GM12878 (cell line): ENCODE data around the gene KCNJ16. TPM values are rescaled to one million over a fixed set of nuclear protein-coding genes. Genes with fewer than 3 reads are reported as not detected.

Experiments used
- ATAC-seq: fragments of 200-7000 bp; cut with Tn5 transposase; 3 replicates; pipeline ENCODE4 v1.9.1; 2020; ENCODE audit warnings: mild to moderate bottlenecking, moderate library complexity
- BruUV-seq: library from RNA; stranded (reverse); fragments of 400-500 nt; replicated peaks from 2 replicates; lab custom pipeline; 2021; lab: Mats Ljungman, UMichigan
- CTCF ChIA-PET: fragments of 300-600 bp; sonication (Branson Sonifier 250); formaldehyde crosslinking; extraction: SDS; loops from one replicate; lab custom pipeline; 2021; ENCODE audit warnings: inconsistent platforms; lab: Yijun Ruan, JAX
- POLR2A ChIA-PET: fragments of 350-600 bp; formaldehyde crosslinking; extraction: SDS; loops from one replicate; lab custom pipeline; 2021; ENCODE audit warnings: inconsistent platforms; lab: Charles Lee
- RAD21 ChIA-PET: fragments of 300-600 bp; sonication (Branson Sonifier 250); formaldehyde crosslinking; loops from one replicate; lab custom pipeline; 2023; ENCODE audit warnings: antibody characterized with exemption; ENCODE audit not compliant: unreplicated experiment; lab: Charles Lee
- SMC1A ChIA-PET: fragments of 300-600 bp; sonication (Branson Sonifier 250); formaldehyde crosslinking; loops from one replicate; lab custom pipeline; 2023; ENCODE audit not compliant: unreplicated experiment, uncharacterized antibody; lab: Charles Lee
- DNase-seq: peaks from one replicate; pipeline ENCODE4 v3.0.0-alpha.2; 2011; ENCODE audit warnings: low read depth, low spot score
- FAIRE-seq: peaks from 3 replicates; lab custom pipeline; 2011; peaks lifted over from hg19 to GRCh38; lab: Jason Lieb, UNC
- H2AFZ ChIP-seq: 2 replicates; pipeline ENCODE4 v1.6.0; 2011; ENCODE audit warnings: low read depth, low read length, control low read depth; ENCODE audit not compliant: control insufficient read depth
- H3K27ac ChIP-seq: 2 replicates; pipeline ENCODE4 v1.5.1; 2011; ENCODE audit warnings: control low read depth; ENCODE audit not compliant: control insufficient read depth, insufficient read depth
- H3K27me3 ChIP-seq, 2 experiments: replicated peaks in 1 of 2; 2 replicates each; pipeline versions ENCODE4 v1.6.0 to v1.6.1; 2011; ENCODE audit warnings: low read length in 1 of 2; ENCODE audit not compliant: control insufficient read depth in 2 of 2, insufficient read depth in 2 of 2
- H3K36me3 ChIP-seq, 2 experiments: 2 replicates each; pipeline ENCODE4 v1.5.1; 2011; ENCODE audit warnings: low read length in 1 of 2; ENCODE audit not compliant: control insufficient read depth in 2 of 2, insufficient read depth in 2 of 2
- H3K4me1 ChIP-seq: 2 replicates; pipeline ENCODE4 v1.6.1; 2011; ENCODE audit warnings: mild to moderate bottlenecking, low read length, moderate library complexity, mixed read lengths; ENCODE audit not compliant: control insufficient read depth, insufficient read depth
- H3K4me2 ChIP-seq: 2 replicates; pipeline ENCODE4 v1.6.0; 2011; ENCODE audit warnings: control low read depth; ENCODE audit not compliant: control insufficient read depth, insufficient read depth
- H3K4me3 ChIP-seq: fragments of 200-600 bp; sonication (generic); 2 replicates; pipeline ENCODE4 v1.5.1; 2016
- H3K79me2 ChIP-seq: 2 replicates; pipeline ENCODE4 v1.6.0; 2011; ENCODE audit warnings: low read length; ENCODE audit not compliant: control insufficient read depth, insufficient read depth
- H3K9ac ChIP-seq: 2 replicates; pipeline ENCODE4 v1.8.0; 2011; ENCODE audit warnings: low read length, control low read depth, mixed read lengths; ENCODE audit not compliant: control insufficient read depth, insufficient read depth
- H3K9me3 ChIP-seq: replicated peaks from 3 replicates; pipeline ENCODE4 v1.5.1; 2011; ENCODE audit warnings: mild to moderate bottlenecking, low read length; ENCODE audit not compliant: control insufficient read depth, insufficient read depth
- H4K20me1 ChIP-seq: 2 replicates; pipeline ENCODE4 v1.6.0; 2011; ENCODE audit not compliant: control insufficient read depth, insufficient read depth
- CBFB ChIP-seq: IDR thresholded peaks from 2 replicates; pipeline ENCODE4 v1.6.1; 2016; ENCODE audit warnings: antibody characterized with exemption, low read depth
- CBX3 ChIP-seq: fragments of 200-600 bp; sonication (generic); IDR thresholded peaks from 2 replicates; pipeline ENCODE4 v1.6.1; 2016; ENCODE audit warnings: low read depth, borderline replicate concordance
- CHD4 ChIP-seq: fragments of 200-600 bp; sonication (generic); IDR thresholded peaks from 2 replicates; pipeline ENCODE4 v1.6.1; 2016; ENCODE audit warnings: mild to moderate bottlenecking
- ETV6 ChIP-seq, 2 experiments: fragments of 450-650 bp in 1 of 2; IDR thresholded peaks in 1 of 2; conservative IDR thresholded peaks in 1 of 2; 2 replicates each; pipeline ENCODE4 v1.6.1; 2014; ENCODE audit warnings: antibody characterized with exemption in 1 of 2, borderline replicate concordance in 1 of 2, low read depth in 1 of 2, mild to moderate bottlenecking in 1 of 2, moderate library complexity in 1 of 2
- EZH2 ChIP-seq: IDR thresholded peaks from 2 replicates; pipeline ENCODE4 v1.6.1; 2012; ENCODE audit warnings: low read depth, mild to moderate bottlenecking, control low read depth, inconsistent platforms, low read length, borderline replicate concordance; ENCODE audit not compliant: control insufficient read depth
- HDAC6 ChIP-seq: fragments of 200-600 bp; sonication (generic); IDR thresholded peaks from one replicate; pipeline ENCODE4 v1.8.0; 2017; ENCODE audit warnings: antibody characterized with exemption; ENCODE audit not compliant: unreplicated experiment
- HDGF ChIP-seq: fragments of 450-650 bp; IDR thresholded peaks from 2 replicates; pipeline ENCODE4 v1.6.1; 2016; ENCODE audit warnings: antibody characterized with exemption
- MEF2B ChIP-seq: fragments of 450-650 bp; IDR thresholded peaks from 2 replicates; pipeline ENCODE4 v1.6.1; 2018; ENCODE audit warnings: mild to moderate bottlenecking, moderate library complexity; ENCODE audit not compliant: partially characterized antibody, poor library complexity, severe bottlenecking
- NFYB ChIP-seq: IDR thresholded peaks from 2 replicates; pipeline ENCODE4 v1.6.1; 2011; ENCODE audit warnings: low read depth, mild to moderate bottlenecking, low read length, improper control_type of control experiment, moderate library complexity; ENCODE audit not compliant: insufficient read depth
- PAX8 ChIP-seq: fragments of 450-650 bp; IDR thresholded peaks from 2 replicates; pipeline ENCODE4 v1.6.1; 2017; ENCODE audit warnings: mild to moderate bottlenecking, moderate library complexity
- SIX5 ChIP-seq: IDR thresholded peaks from 2 replicates; pipeline ENCODE4 v1.6.1; 2011; ENCODE audit warnings: mild to moderate bottlenecking, low read depth, low read length, moderate library complexity; ENCODE audit not compliant: severe bottlenecking
- ZBTB33 ChIP-seq: fragments of 450-650 bp; IDR thresholded peaks from 2 replicates; pipeline ENCODE4 v1.6.1; 2017; ENCODE audit warnings: mild to moderate bottlenecking
- ZNF384 ChIP-seq: IDR thresholded peaks from 2 replicates; pipeline ENCODE4 v1.6.1; 2012; ENCODE audit warnings: low read depth, mild to moderate bottlenecking, low read length, improper control_type of control experiment, borderline replicate concordance
- WGBS: methylation state at CpG from one replicate; pipeline ENCODE4 v1.1.6; 2016; ENCODE audit warnings: low lambda C conversion rate; ENCODE audit not compliant: insufficient replicate concordance, insufficient coverage; ENCODE audit errors: missing lambda C conversion rate; 5-methylcytosine and 5-hydroxymethylcytosine counted together
- in situ Hi-C: fragments of 300-500 bp; cut with MboI; formaldehyde crosslinking; loops from 9 replicates; pipeline ENCODE4 v1.14.3; 2018; ENCODE audit warnings: mixed read lengths
- intact Hi-C: fragments of 100-400 bp; cut with micrococcal nuclease; formaldehyde crosslinking; loops from one replicate; pipeline ENCODE4 v1.14.2; 2022; ENCODE audit not compliant: unreplicated experiment
- polyA plus RNA-seq, 11 experiments: library from polyadenylated mRNA; depleted of rRNA in 4 of 11; unstranded in 6 of 11; stranded (reverse) in 5 of 11; fragments of >200 nt; fragmentation: Nextera tagmentation in 4 of 11; fragmentation: Illumina TruSeq in 1 of 11; extraction: Ambion mirVana in 4 of 11; extraction: Trizol in 1 of 11; gene quantifications; 1 replicate in 1 of 11; 2 replicates in 10 of 11; pipeline versions ENCODE4 v1.2.1 to v1.2.3, GENCODE V29; 2011 to 2016; ENCODE audit warnings: inconsistent platforms in 2 of 11, missing spikeins in 2 of 11, low read depth in 1 of 11
- total RNA-seq, 4 experiments: library from RNA; depleted of rRNA in 3 of 4; stranded (reverse); fragments of >200 nt in 3 of 4; fragmentation: Illumina TruSeq in 1 of 4; extraction: Trizol in 1 of 4; gene quantifications; 2 replicates each; pipeline versions ENCODE4 v1.2.1 to v1.2.3, GENCODE V29; 2013 to 2021
- TF ChIP-seq, protein P1 (sequence below): fragments of 450-650 bp; IDR thresholded peaks from 2 replicates; pipeline ENCODE4 v1.6.1; 2016; ENCODE audit warnings: mild to moderate bottlenecking
- TF ChIP-seq, protein P2 (sequence below): fragments of 450-650 bp; IDR thresholded peaks from 2 replicates; pipeline ENCODE4 v1.6.1; 2018; ENCODE audit warnings: borderline replicate concordance, mild to moderate bottlenecking; ENCODE audit not compliant: partially characterized antibody

Gene KCNJ16
- total and polyA plus RNA-seq, 10 of the 15 experiments (the other 5 are each of a cell fraction or from before 2014, with no cell fraction given): 0.08 to 0.24 (median 0.20) TPM; not detected in 7

GRCh38 chr17:70050931-70051330 lies 24.1 kb upstream of the KCNJ16 start (continued):
- TF ChIP-seq ZBTB33: no peak

DNA sequence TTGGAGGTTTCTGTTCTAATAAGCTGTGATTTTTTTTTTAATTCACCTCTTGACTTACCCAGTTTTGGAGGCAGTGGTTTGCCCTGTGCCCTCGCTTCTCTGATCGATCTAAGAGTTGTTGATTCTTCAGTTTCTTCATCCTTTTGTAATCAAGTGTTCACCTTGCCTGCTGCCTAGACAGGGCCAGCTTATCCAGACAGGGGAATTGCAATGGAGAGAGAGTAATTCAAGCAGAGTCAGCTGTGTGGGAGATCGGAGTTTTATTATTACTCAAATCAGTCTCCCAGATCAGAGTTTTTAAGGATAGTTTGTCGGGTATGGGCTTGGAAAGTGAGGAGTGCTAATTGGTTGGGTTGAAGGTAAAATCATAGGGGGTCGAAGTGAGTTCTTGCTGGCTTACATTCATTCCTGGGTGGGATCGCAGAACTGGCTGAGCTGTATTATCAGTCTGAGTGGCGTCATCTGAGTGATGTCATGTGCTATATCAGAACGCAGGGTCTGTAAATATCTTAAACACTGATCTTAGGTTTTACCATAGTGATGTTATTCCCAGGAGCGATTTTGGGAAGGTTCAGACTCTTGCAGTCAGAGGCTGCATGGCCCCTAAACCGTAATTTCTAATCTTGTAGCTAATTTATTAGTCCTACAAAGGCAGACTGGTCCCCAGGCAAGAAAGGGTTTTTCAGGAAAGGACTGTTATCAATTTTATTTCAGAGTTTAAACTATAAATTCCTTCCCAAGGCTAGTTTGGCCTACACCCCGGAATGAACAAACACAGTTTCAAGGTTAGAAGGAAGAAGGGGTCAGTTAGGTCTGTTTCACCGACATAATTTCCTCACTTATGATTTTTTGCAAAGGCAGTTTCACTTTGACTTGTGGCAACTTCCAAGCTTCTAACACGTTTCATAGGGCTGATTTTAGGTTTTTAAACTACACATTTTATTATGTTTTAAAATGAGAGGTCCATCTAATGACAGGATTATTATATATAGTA lies 21.5 kb upstream of the KCNJ16 start:
- BruUV-seq: no TSS peak
- in situ Hi-C loops (no loop called here), intact Hi-C loops (no loop called here)
- SMC1A ChIA-PET: interaction anchor here (0.6 to 1.0 kb wide), 4 partner anchors 17 to 74 kb away, joined by 3 read pairs; no protein-coding TSS in a partner anchor
- no peaks in the 10 kb centered on the region for H3K9me3 ChIP-seq
- no peak for FAIRE-seq
- TF ChIP-seq SIX5 (no peak), MEF2B (no peak), CBFB (no peak), ZNF384 (no peak), CBX3 (no peak), HDAC6 (no peak), EZH2 (no peak), NFYB (no peak), CHD4 (no peak), HDGF (no peak), ETV6 (conservative IDR thresholded peaks at IDR 0.05 in 1 of 2, IDR thresholded peaks at IDR 0.05 in 1 of 2; ENCODE audit: borderline replicate concordance in 1 of 2, low read depth in 1 of 2) (no peak), PAX8 (no peak)
- TF ChIP-seq, protein P1, sequence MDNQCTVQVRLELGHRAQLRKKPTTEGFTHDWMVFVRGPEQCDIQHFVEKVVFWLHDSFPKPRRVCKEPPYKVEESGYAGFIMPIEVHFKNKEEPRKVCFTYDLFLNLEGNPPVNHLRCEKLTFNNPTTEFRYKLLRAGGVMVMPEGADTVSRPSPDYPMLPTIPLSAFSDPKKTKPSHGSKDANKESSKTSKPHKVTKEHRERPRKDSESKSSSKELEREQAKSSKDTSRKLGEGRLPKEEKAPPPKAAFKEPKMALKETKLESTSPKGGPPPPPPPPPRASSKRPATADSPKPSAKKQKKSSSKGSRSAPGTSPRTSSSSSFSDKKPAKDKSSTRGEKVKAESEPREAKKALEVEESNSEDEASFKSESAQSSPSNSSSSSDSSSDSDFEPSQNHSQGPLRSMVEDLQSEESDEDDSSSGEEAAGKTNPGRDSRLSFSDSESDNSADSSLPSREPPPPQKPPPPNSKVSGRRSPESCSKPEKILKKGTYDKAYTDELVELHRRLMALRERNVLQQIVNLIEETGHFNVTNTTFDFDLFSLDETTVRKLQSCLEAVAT: no peak
- TF ChIP-seq, protein P2, sequence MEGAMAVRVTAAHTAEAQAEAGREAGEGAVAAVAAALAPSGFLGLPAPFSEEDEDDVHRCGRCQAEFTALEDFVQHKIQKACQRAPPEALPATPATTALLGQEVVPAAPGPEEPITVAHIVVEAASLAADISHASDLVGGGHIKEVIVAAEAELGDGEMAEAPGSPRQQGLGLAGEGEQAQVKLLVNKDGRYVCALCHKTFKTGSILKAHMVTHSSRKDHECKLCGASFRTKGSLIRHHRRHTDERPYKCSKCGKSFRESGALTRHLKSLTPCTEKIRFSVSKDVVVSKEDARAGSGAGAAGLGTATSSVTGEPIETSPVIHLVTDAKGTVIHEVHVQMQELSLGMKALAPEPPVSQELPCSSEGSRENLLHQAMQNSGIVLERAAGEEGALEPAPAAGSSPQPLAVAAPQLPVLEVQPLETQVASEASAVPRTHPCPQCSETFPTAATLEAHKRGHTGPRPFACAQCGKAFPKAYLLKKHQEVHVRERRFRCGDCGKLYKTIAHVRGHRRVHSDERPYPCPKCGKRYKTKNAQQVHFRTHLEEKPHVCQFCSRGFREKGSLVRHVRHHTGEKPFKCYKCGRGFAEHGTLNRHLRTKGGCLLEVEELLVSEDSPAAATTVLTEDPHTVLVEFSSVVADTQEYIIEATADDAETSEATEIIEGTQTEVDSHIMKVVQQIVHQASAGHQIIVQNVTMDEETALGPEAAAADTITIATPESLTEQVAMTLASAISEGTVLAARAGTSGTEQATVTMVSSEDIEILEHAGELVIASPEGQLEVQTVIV: no peak
- TF ChIP-seq, all 136 proteins: peak for 0
- H3K9ac ChIP-seq: no peak overlapping the region
- ChIA-PET CTCF (interaction anchor here (1.3 kb wide), 1 partner anchor 9 kb away, joined by 5 read pairs; no protein-coding TSS in a partner anchor), POLR2A (no interaction called here), RAD21 (no interaction called here)
- no peaks in the 10 kb centered on the region for H3K4me1 ChIP-seq
- no peak for ATAC-seq
- 36% methylated on average over 13 of the region's 13 CpGs for WGBS
- H4K20me1 ChIP-seq: no peaks in the 10 kb centered on the region
- no peak overlapping the region for H3K4me2 ChIP-seq
- H3K36me3 ChIP-seq: no peaks in the 10 kb centered on the region
- H3K4me3 ChIP-seq: no peak overlapping the region
- DNase-seq: no peak
- H3K79me2 ChIP-seq: no peaks in the 10 kb centered on the region
- H3K27me3 ChIP-seq: no peaks in the 10 kb centered on the region
- no peak overlapping the region for H3K27ac ChIP-seq
- no peak overlapping the region for H2AFZ ChIP-seq
